Measurements from ENCODE around the gene CMKLR1. TPM values are rescaled to one million over a fixed set of nuclear protein-coding genes. Genes with fewer than 3 reads are reported as not detected.

CMKLR1 gene
- total and polyA plus RNA-seq, 10 of the 15 experiments (the other 5 are each of a cell fraction or from before 2014, with no cell fraction given) = 13.8 to 52.3 (median 26.2) TPM

DNA sequence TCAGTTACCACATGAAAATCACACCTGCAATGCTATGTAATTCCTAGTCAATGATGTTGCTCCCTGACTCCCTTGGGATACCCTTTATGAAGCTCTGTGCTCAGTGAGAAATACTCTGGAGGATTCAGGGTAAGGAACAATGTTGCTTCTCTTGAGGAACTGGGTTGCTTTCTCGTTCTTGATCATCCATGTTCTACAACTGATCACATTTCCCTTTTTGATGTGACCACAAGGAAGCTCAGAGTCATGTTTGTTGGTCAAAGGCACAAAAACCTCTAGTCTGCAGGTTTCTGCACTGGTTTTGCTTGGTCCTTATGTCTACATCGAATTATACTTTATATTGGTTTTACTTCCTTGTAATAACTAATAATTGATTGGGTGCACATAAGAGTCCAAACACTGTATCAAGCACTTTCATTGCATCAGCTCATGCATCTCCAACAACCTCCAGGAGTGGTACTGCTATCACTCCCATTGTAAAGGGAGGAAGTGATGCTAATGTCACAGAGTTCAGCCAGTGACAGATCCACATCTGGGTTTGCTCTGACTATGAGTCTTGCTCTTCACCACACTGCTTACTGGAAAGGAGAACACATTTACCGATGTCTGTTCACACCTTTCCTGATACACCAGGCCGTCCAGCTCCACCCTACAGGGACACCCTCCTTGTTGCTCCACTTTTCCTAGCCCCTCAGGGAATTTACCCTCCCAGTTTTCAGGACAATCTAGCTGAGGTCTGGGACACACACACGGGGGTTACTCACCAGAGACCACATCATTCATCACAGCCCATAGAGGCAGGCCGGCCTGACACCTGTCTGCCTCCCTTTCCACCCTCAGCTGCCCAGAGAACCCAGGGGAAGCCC, 41.0 kb downstream of the CMKLR1 start (continued):
- no peak for TF ChIP-seq ZNF622 (IDR thresholded peaks at IDR 0.05)
- TF ChIP-seq IKZF1 (conservative IDR thresholded peaks at IDR 0.05) = peak; percentile 54
- peak; percentile 62; the same call in 1 of the 2 replicates for TF ChIP-seq TCF12 (IDR thresholded peaks at IDR 0.05; ENCODE audit: low read depth, low read length)
- TF ChIP-seq PBX3 (IDR thresholded peaks at IDR 0.05; ENCODE audit: insufficient replicate concordance, low read depth, low read length) = no peak
- no peak for TF ChIP-seq RAD21 (IDR thresholded peaks at IDR 0.05; ENCODE audit: insufficient read depth, low read depth, low read length)
- 0 out of 2 replicates have a peak, but pooled peaks have one; percentile 1 for TF ChIP-seq YY1 (IDR thresholded peaks at IDR 0.05; ENCODE audit: low read depth, low read length)
- TF ChIP-seq JUND (IDR thresholded peaks at IDR 0.05; ENCODE audit: low read depth, low read length) = no peak
- peak; percentile 56 for TF ChIP-seq JUNB (IDR thresholded peaks at IDR 0.05)
- TF ChIP-seq ZNF687 (IDR thresholded peaks at IDR 0.05) = peak; percentile 35; the same call in 1 of the 2 replicates
- TF ChIP-seq ZZZ3 (IDR thresholded peaks at IDR 0.05; ENCODE audit: control insufficient read depth, insufficient read length, low read depth) = no peak
- TF ChIP-seq MTA3 (IDR thresholded peaks at IDR 0.05; ENCODE audit: borderline replicate concordance, low read length) = peak; percentile 21; the same call in 1 of the 2 replicates
